Transverse colon (tissue), 4 donors: Measurements from ENCODE around the gene SH3RF3. TPM values are rescaled to one million over a fixed set of nuclear protein-coding genes. Genes with fewer than 3 reads are reported as not detected.
A peak's percentile ranks its signal among the peaks of the same experiment; 100 is the strongest.

Experiments used
- DNase-seq: peaks from one replicate; pipeline ENCODE4 v3.0.0-alpha.2; 2019
- H3K27ac ChIP-seq, 4 donors: fragments of 200-600 bp; sonication (generic); 2 replicates each; pipeline ENCODE4 v1.5.1; 2016 to 2018; ENCODE audit warnings: inconsistent platforms in 4 of 4
- H3K27me3 ChIP-seq: fragments of 200-600 bp; sonication (generic); 2 replicates; pipeline ENCODE4 v1.5.1; 2017; ENCODE audit warnings: inconsistent platforms
- H3K36me3 ChIP-seq, 4 donors: fragments of 200-600 bp; sonication (generic); 2 replicates each; pipeline ENCODE4 v1.5.1; 2017 to 2019; ENCODE audit warnings: inconsistent platforms in 4 of 4
- H3K4me1 ChIP-seq, 4 donors: fragments of 200-600 bp; sonication (generic); 2 replicates each; pipeline ENCODE4 v1.5.1; 2017 to 2020; ENCODE audit warnings: inconsistent platforms in 4 of 4
- H3K4me3 ChIP-seq, 4 donors: fragments of 200-600 bp; sonication (generic); 1 replicate in 1 of 4; 2 replicates in 3 of 4; pipeline versions ENCODE4 v1.5.1 to v1.6.1; 2017 to 2019; ENCODE audit warnings: inconsistent platforms in 4 of 4
- H3K9me3 ChIP-seq, 2 donors: fragments of 200-600 bp; sonication (generic); 2 replicates each; pipeline ENCODE4 v1.5.1; 2017 to 2019; ENCODE audit warnings: inconsistent platforms in 2 of 2
- EP300 ChIP-seq: sonication (generic); formaldehyde crosslinking; IDR thresholded peaks from one replicate; pipeline ENCODE4 v1.6.1; 2017; ENCODE audit warnings: antibody characterized with exemption, low read depth
- POLR2A ChIP-seq: fragments of 450-650 bp; IDR thresholded peaks from one replicate; pipeline ENCODE4 v1.6.1; 2016; ENCODE audit warnings: antibody characterized with exemption, mild to moderate bottlenecking, moderate library complexity
- POLR2AphosphoS5 ChIP-seq, 3 donors: sonication (generic); formaldehyde crosslinking; IDR thresholded peaks; one replicate each; pipeline ENCODE4 v1.6.1; 2016; ENCODE audit warnings: antibody characterized with exemption in 3 of 3
- WGBS, 2 donors: methylation state at CpG; one replicate each; pipeline ENCODE4 v1.1.5; 2018; ENCODE audit warnings: low coverage in 1 of 2; 5-methylcytosine and 5-hydroxymethylcytosine counted together
- in situ Hi-C, 4 donors: fragments of 200-750 bp; cut with MboI; loops; one replicate each; pipeline versions ENCODE4 v1.15.0 to v1.15.1; 2017; ENCODE audit warnings: low sequenced_read_pairs in 3 of 4, low pct_ligation_motif_present in 1 of 4, low pct_unique_long_range_greater_than_20kb in 1 of 4
- intact Hi-C: fragments of 100-400 bp; cut with DNase I; formaldehyde crosslinking; loops from one replicate; pipeline ENCODE4 v1.15.1; 2023; ENCODE audit warnings: low total_unique reads
- total RNA-seq, 4 donors: library from RNA; depleted of rRNA; stranded (reverse); fragments of >200 nt; gene quantifications; one replicate each; pipeline ENCODE4 v1.1.0, GENCODE V29; 2016
- TF ChIP-seq, protein P1 (sequence below), 5 experiments: fragments of 200-600 bp in 3 of 5; fragments of 450-650 bp in 2 of 5; sonication (generic) in 3 of 5; IDR thresholded peaks; 1 replicate in 2 of 5; 2 replicates in 3 of 5; pipeline ENCODE4 v1.5.1; 2016 to 2017; ENCODE audit warnings: antibody characterized with exemption in 5 of 5, inconsistent platforms in 3 of 5, mild to moderate bottlenecking in 2 of 5, moderate library complexity in 1 of 5

The SH3RF3 gene
- 1 to 10 TPM; 1.9 to 8.8 (median 2.9) TPM for total RNA-seq

DNA sequence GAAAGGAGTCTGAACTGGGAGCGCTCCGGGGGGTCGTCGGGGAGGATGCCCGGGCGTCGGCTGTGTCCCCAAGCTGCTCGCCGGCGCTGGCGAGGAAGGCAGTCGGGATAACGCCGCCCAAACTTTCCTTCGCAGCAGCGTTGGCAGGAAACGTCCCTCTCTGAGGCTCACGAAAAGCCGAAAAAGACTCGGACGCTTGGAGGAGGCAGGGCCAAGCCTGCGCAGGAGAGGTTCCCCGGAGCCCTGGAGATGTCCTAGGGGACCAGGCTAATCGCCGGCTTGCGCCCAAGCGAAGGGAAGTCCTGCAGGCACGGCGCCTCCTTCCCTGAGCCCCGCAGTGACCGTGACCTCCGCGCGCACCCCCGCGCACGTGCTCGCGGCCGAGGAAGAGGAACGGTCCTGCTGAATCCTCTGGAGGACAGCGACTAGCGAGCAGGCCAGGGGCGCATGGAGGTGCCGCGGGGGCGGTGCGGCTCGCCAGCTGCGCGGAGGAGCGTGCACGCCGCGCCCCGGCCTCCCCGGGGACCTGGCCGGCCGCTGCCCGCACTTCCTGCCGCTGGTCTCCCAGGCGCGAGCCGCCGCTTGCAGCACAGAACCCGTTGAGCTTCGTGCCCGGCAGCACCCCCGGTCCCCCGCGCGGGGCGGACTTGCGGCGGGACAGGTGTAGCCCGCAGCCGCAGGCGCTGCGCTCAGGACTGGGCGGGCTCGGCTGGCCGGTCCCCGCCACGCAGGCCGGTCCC lies at the start of gene SH3RF3:
Gene SH3RF3 (plus strand): TSS at position 590 of the 740 bp plus-strand sequence.
- DNase-seq: peak; percentile 25
- no peak for TF ChIP-seq EP300
- TF ChIP-seq POLR2AphosphoS5 (IDR thresholded peaks at IDR 0.05): no peak
- no peak for TF ChIP-seq POLR2A
- TF ChIP-seq, protein P1, sequence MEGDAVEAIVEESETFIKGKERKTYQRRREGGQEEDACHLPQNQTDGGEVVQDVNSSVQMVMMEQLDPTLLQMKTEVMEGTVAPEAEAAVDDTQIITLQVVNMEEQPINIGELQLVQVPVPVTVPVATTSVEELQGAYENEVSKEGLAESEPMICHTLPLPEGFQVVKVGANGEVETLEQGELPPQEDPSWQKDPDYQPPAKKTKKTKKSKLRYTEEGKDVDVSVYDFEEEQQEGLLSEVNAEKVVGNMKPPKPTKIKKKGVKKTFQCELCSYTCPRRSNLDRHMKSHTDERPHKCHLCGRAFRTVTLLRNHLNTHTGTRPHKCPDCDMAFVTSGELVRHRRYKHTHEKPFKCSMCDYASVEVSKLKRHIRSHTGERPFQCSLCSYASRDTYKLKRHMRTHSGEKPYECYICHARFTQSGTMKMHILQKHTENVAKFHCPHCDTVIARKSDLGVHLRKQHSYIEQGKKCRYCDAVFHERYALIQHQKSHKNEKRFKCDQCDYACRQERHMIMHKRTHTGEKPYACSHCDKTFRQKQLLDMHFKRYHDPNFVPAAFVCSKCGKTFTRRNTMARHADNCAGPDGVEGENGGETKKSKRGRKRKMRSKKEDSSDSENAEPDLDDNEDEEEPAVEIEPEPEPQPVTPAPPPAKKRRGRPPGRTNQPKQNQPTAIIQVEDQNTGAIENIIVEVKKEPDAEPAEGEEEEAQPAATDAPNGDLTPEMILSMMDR (IDR thresholded peaks at IDR 0.05): no peak
- intact Hi-C loops: no loop called here
- Histone ChIP-seq H3K4me1 (peaks cover 0 to 19% (median 9%) of the 10 kb centered on the region in 4 donors), H3K27me3 (peaks cover 26% of the 10 kb centered on the region), H3K9me3 (no peaks in the 10 kb centered on the region), H3K4me3 (peak within 1 kb of the TSS; percentile 51 to 66 (median 58)), H3K27ac (peak within 1 kb of the TSS; percentile 75 to 86 (median 78)), H3K36me3 (no peaks in the 10 kb centered on the region)
- in situ Hi-C loops: loop anchor here in 3 of 4 donors (10.0 kb wide), 1 partner anchor 376 kb away; no protein-coding TSS in a partner anchor
- WGBS, 2 donors: 1% methylated on average over 20 of the region's 85 CpGs; no CpG with 5 or more reads in 1 of the 2 donors

DNA sequence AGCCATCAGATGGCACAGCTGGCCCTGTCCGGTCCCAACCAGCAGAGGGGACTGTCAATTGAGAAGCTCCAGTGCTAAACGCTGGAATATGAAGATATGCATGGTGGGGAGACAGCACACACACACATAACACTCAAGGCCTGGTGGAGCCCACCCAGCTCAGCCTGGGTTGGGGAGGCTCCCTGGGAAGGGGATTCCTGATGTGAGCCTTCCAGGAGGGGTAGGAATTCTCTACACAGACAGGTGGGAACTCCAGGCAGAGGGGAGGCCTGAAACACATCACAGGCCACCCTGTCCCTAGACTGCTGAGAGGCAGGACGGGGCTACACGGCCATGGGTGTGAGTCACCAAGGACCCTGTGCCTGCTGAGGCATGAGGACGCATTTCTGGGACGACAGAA lies 49.4 kb upstream of the SH3RF3 start:
- in situ Hi-C loops: no loop called here
- no peak for DNase-seq
- no peaks in the 10 kb centered on the region for H3K4me1 ChIP-seq
- no peaks in the 10 kb centered on the region for H3K36me3 ChIP-seq
- no peak overlapping the region for H3K27ac ChIP-seq
- H3K27me3 ChIP-seq: no peaks in the 10 kb centered on the region
- no peaks in the 10 kb centered on the region for H3K9me3 ChIP-seq
- WGBS, 2 donors: 77 to 80% methylated on average over 2 to 6 of the region's 6 CpGs
- intact Hi-C loops: no loop called here
- TF ChIP-seq POLR2A (no peak), POLR2AphosphoS5 (IDR thresholded peaks at IDR 0.05) (no peak), EP300 (no peak)
- TF ChIP-seq, protein P1 (IDR thresholded peaks at IDR 0.05): no peak
- no peak overlapping the region for H3K4me3 ChIP-seq

DNA sequence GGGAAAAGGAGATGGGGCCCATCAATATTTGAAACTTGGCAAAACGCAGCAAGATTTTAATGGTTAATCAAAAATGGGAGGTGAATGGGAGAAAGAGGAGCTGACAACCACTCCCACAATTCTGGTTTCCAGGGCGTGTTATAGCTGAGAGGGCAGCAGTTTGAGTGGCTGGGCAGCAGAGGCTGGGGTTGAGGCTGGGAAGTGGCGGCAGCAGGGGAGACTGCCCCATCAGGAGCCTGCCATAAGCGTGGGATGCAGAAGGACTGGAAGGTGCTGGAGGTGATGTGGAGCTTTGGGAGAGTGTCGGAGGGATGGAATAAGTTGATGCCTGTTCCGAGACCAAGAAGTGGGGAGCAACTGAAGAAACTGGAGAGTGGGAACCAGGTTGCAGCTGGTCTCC lies 48.9 kb upstream of the SH3RF3 start:
- TF ChIP-seq POLR2A: no peak
- TF ChIP-seq, protein P1 (IDR thresholded peaks at IDR 0.05): no peak
- TF ChIP-seq EP300: no peak
- no peak for TF ChIP-seq POLR2AphosphoS5 (IDR thresholded peaks at IDR 0.05)
- no peaks in the 10 kb centered on the region for H3K4me1 ChIP-seq
- H3K27me3 ChIP-seq: no peaks in the 10 kb centered on the region
- no peaks in the 10 kb centered on the region for H3K9me3 ChIP-seq
- WGBS, 2 donors: 79 to 80% methylated on average over 1 to 6 of the region's 6 CpGs
- in situ Hi-C loops: no loop called here
- no peak for DNase-seq
- intact Hi-C loops: no loop called here
- H3K4me3 ChIP-seq: no peak overlapping the region
- no peaks in the 10 kb centered on the region for H3K36me3 ChIP-seq
- no peak overlapping the region for H3K27ac ChIP-seq

DNA sequence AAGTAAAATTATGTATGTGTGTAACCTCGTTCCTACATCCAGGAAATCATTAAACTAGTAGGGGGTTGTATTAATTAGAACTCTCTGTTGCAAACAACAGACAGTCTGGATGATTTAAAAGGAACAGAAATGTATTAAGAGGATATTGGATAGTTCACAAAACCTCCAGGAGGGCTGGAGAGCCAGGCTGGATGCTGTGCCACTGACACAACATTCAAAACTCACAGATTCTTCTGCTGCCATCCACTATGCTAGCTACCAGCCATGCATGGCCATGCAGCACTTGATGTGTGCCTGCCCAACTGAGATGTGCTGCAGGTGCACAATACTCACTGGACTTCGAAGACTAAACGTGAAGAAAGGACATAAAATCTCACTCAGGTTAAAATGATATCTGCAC lies 48.2 kb upstream of the SH3RF3 start:
- WGBS, 2 donors: 58 to 66% methylated on average over 3 of the region's 3 CpGs
- in situ Hi-C loops (no loop called here), intact Hi-C loops (no loop called here)
- Histone ChIP-seq H3K27me3 (no peaks in the 10 kb centered on the region), H3K27ac (no peak overlapping the region), H3K4me3 (no peak overlapping the region), H3K4me1 (no peaks in the 10 kb centered on the region), H3K9me3 (no peaks in the 10 kb centered on the region), H3K36me3 (no peaks in the 10 kb centered on the region)
- TF ChIP-seq POLR2A (no peak), POLR2AphosphoS5 (IDR thresholded peaks at IDR 0.05) (no peak), EP300 (no peak)
- DNase-seq: no peak
